ENCODE measurements around the gene TMEM120A. TPM values are rescaled to one million over a fixed set of nuclear protein-coding genes. Genes with fewer than 3 reads are reported as not detected.

Gene TMEM120A
- total RNA-seq, 1 donor = 10.9 TPM

- Histone ChIP-seq H3K27me3 (ENCODE audit: insufficient read depth, low read length) (no peaks in the 10 kb centered on the region), H3K9me3 (ENCODE audit: low read depth, low read length) (no peaks in the 10 kb centered on the region), H3K4me3 (ENCODE audit: low read length) (no peak overlapping the region), H3K4me1 (ENCODE audit: insufficient read depth, low read length) (peaks cover 9% of the 10 kb centered on the region)
Measured at GRCh38 chr7:75938921-75939320, 55.5 kb downstream of the TMEM120A start.

- Histone ChIP-seq H3K9me3 (ENCODE audit: low read depth, low read length) (no peaks in the 10 kb centered on the region), H3K4me3 (ENCODE audit: low read length) (no peak overlapping the region), H3K27me3 (ENCODE audit: insufficient read depth, low read length) (no peaks in the 10 kb centered on the region), H3K4me1 (ENCODE audit: insufficient read depth, low read length) (peaks cover 9% of the 10 kb centered on the region)
Measured at GRCh38 chr7:75937958-75938786, 56.2 kb downstream of the TMEM120A start.

Other genes starting within 250 kb of the TMEM120A start
- gene CCL26, start 222.4 kb downstream of the TMEM120A start, total RNA-seq = not detected
- gene CCL24, start 180.8 kb downstream of the TMEM120A start, total RNA-seq = not detected
- 65.3 TPM for gene RHBDD2, start 115.6 kb downstream of the TMEM120A start, total RNA-seq
- 35.6 TPM for gene POR, start 79.4 kb downstream of the TMEM120A start, total RNA-seq
- gene STYXL1, start 53.4 kb upstream of the TMEM120A start, total RNA-seq = 10.8 TPM
- 28.2 TPM for gene MDH2, start 53.5 kb upstream of the TMEM120A start, total RNA-seq
- gene SRRM3, start 207.3 kb upstream of the TMEM120A start, total RNA-seq = not detected